IMR-90 (cell line): ENCODE data around the gene CHM. TPM values are rescaled to one million over a fixed set of nuclear protein-coding genes. Genes with fewer than 3 reads are reported as not detected.

ENCODE experiments used
- ATAC-seq: fragments of 200-7000 bp; cut with Tn5 transposase; 2 replicates; pipeline ENCODE4 v1.9.1; 2020; ENCODE audit warnings: low read depth, mild to moderate bottlenecking, moderate library complexity
- BruUV-seq: library from RNA; stranded (reverse); fragments of 400-500 nt; replicated peaks from 2 replicates; lab custom pipeline; 2021; lab: Mats Ljungman, UMichigan
- CTCF ChIA-PET: fragments of 300-600 bp; formaldehyde crosslinking; extraction: SDS; loops from one replicate; lab custom pipeline; 2021; ENCODE audit warnings: antibody characterized with exemption; lab: Yijun Ruan, JAX
- POLR2A ChIA-PET: fragments of 300-600 bp; sonication (Branson Sonifier 250); formaldehyde crosslinking; loops from one replicate; lab custom pipeline; 2022; ENCODE audit warnings: antibody characterized with exemption; ENCODE audit not compliant: unreplicated experiment; lab: Charles Lee
- DNase-seq: peaks from one replicate; pipeline ENCODE4 v3.0.0; 2013
- H2AFZ ChIP-seq: replicated peaks from 2 replicates; pipeline ENCODE3; 2013; ENCODE audit warnings: low read length, mild to moderate bottlenecking; ENCODE audit not compliant: poor library complexity
- H2AK5ac ChIP-seq: 2 replicates; pipeline ENCODE4 v1.6.1; 2013; ENCODE audit warnings: low read depth, low read length, inconsistent platforms
- H2AK9ac ChIP-seq: replicated peaks from 2 replicates; pipeline ENCODE3; 2013; ENCODE audit warnings: mild to moderate bottlenecking, low read depth, low read length, moderate library complexity; ENCODE audit not compliant: poor library complexity
- H2BK120ac ChIP-seq: 2 replicates; pipeline ENCODE4 v1.6.1; 2013; ENCODE audit warnings: low read depth, low read length, inconsistent platforms
- H2BK15ac ChIP-seq: 3 replicates; pipeline ENCODE4 v1.6.1; 2013; ENCODE audit warnings: low read depth, low read length, inconsistent platforms
- H2BK20ac ChIP-seq: 2 replicates; pipeline ENCODE4 v1.6.1; 2013; ENCODE audit warnings: low read depth, mild to moderate bottlenecking, inconsistent platforms, low read length, moderate library complexity
- H2BK5ac ChIP-seq: 2 replicates; pipeline ENCODE4 v1.6.1; 2013; ENCODE audit warnings: mild to moderate bottlenecking, low read depth, low read length, inconsistent platforms; ENCODE audit not compliant: poor library complexity, severe bottlenecking
- H3K14ac ChIP-seq: replicated peaks from 2 replicates; pipeline ENCODE4 v1.6.1; 2013; ENCODE audit warnings: low read depth, low read length, inconsistent platforms
- H3K18ac ChIP-seq: 2 replicates; pipeline ENCODE4 v1.6.1; 2013; ENCODE audit warnings: low read depth, low read length, control low read depth
- H3K23ac ChIP-seq: 2 replicates; pipeline ENCODE4 v1.6.1; 2013; ENCODE audit warnings: low read depth, low read length, inconsistent platforms
- H3K27ac ChIP-seq: 2 replicates; pipeline ENCODE4 v1.5.1; 2013; ENCODE audit warnings: mild to moderate bottlenecking, control low read depth, low read length; ENCODE audit not compliant: insufficient read depth
- H3K27me3 ChIP-seq: 2 replicates; pipeline ENCODE4 v1.6.1; 2013; ENCODE audit warnings: low read length; ENCODE audit not compliant: control insufficient read depth, insufficient read depth
- H3K36me3 ChIP-seq: 2 replicates; pipeline ENCODE4 v1.6.1; 2013; ENCODE audit warnings: low read length, mixed read lengths; ENCODE audit not compliant: control insufficient read depth, insufficient read depth
- H3K4ac ChIP-seq: 2 replicates; pipeline ENCODE4 v1.6.1; 2013; ENCODE audit warnings: low read depth, low read length, inconsistent platforms
- H3K4me1 ChIP-seq: 2 replicates; pipeline ENCODE4 v1.6.1; 2013; ENCODE audit warnings: low read length, mixed read lengths; ENCODE audit not compliant: control insufficient read depth, insufficient read depth
- H3K4me2 ChIP-seq: 2 replicates; pipeline ENCODE4 v1.6.1; 2013; ENCODE audit warnings: low read depth, mild to moderate bottlenecking, control low read depth, low read length, moderate library complexity
- H3K4me3 ChIP-seq: 2 replicates; pipeline ENCODE4 v1.5.1; 2013; ENCODE audit warnings: low read depth, mild to moderate bottlenecking, control low read depth, low read length, moderate library complexity; ENCODE audit not compliant: insufficient read depth
- H3K56ac ChIP-seq: 2 replicates; pipeline ENCODE4 v1.6.1; 2013; ENCODE audit warnings: low read length, inconsistent platforms; ENCODE audit not compliant: insufficient read depth; ENCODE audit errors: extremely low read depth
- H3K79me1 ChIP-seq, 2 experiments: 2 replicates each; pipeline ENCODE4 v1.6.1; 2013; ENCODE audit warnings: low read length in 2 of 2, inconsistent platforms in 1 of 2, low read depth in 1 of 2
- H3K9ac ChIP-seq: 2 replicates; pipeline ENCODE4 v1.6.1; 2013; ENCODE audit warnings: low read depth, low read length, control low read depth
- H3K9me1 ChIP-seq: 2 replicates; pipeline ENCODE4 v1.6.1; 2013; ENCODE audit warnings: low read length, inconsistent platforms; ENCODE audit not compliant: insufficient read depth
- H3K9me3 ChIP-seq: 2 replicates; pipeline ENCODE4 v1.6.1; 2013; ENCODE audit warnings: low read length; ENCODE audit not compliant: control insufficient read depth, insufficient read depth
- H4K20me1 ChIP-seq: 2 replicates; pipeline ENCODE4 v1.6.1; 2013; ENCODE audit warnings: low read length, inconsistent platforms; ENCODE audit not compliant: insufficient read depth
- H4K5ac ChIP-seq: 2 replicates; pipeline ENCODE4 v1.6.1; 2013; ENCODE audit warnings: mild to moderate bottlenecking, low read depth, low read length, control low read depth
- H4K8ac ChIP-seq, 2 experiments: 2 replicates each; pipeline ENCODE4 v1.6.1; 2013; ENCODE audit warnings: low read depth in 2 of 2, low read length in 2 of 2, control low read depth in 1 of 2, inconsistent platforms in 1 of 2
- H4K91ac ChIP-seq: 2 replicates; pipeline ENCODE4 v1.6.1; 2013; ENCODE audit warnings: low read depth, low read length, inconsistent platforms; ENCODE audit not compliant: insufficient read depth
- BHLHE40 ChIP-seq: fragments of 150-350 bp; IDR thresholded peaks from 2 replicates; pipeline ENCODE4 v1.6.1; 2016; ENCODE audit warnings: mild to moderate bottlenecking, low read depth, low read length
- CHD1 ChIP-seq: IDR thresholded peaks from 2 replicates; pipeline ENCODE4 v1.6.1; 2012; ENCODE audit warnings: low read depth, low read length, improper control_type of control experiment
- ELK1 ChIP-seq: fragments of 150-350 bp; IDR thresholded peaks from 2 replicates; pipeline ENCODE4 v1.6.1; 2016; ENCODE audit warnings: low read depth, mild to moderate bottlenecking, low read length, moderate library complexity, borderline replicate concordance
- MXI1 ChIP-seq: IDR thresholded peaks from 2 replicates; pipeline ENCODE4 v1.6.1; 2012; ENCODE audit warnings: low read depth, mild to moderate bottlenecking, low read length, moderate library complexity, borderline replicate concordance
- NFE2L2 ChIP-seq: fragments of 150-350 bp; IDR thresholded peaks from 2 replicates; pipeline ENCODE4 v1.6.1; 2016; ENCODE audit warnings: low read depth, mild to moderate bottlenecking, low read length
- POLR2A ChIP-seq: IDR thresholded peaks from 2 replicates; pipeline ENCODE4 v1.6.1; 2012; ENCODE audit warnings: mild to moderate bottlenecking, low read depth, low read length
- RAD21 ChIP-seq: IDR thresholded peaks from 2 replicates; pipeline ENCODE4 v1.6.1; 2012; ENCODE audit warnings: low read length, improper control_type of control experiment
- RCOR1 ChIP-seq: IDR thresholded peaks from 2 replicates; pipeline ENCODE4 v1.6.1; 2012; ENCODE audit warnings: mild to moderate bottlenecking, low read length, improper control_type of control experiment; ENCODE audit not compliant: insufficient replicate concordance
- RFX5 ChIP-seq: IDR thresholded peaks from 2 replicates; pipeline ENCODE4 v1.8.0; 2012; ENCODE audit warnings: low read depth, mild to moderate bottlenecking, low read length, moderate library complexity
- SMC3 ChIP-seq: fragments of 150-350 bp; IDR thresholded peaks from 2 replicates; pipeline ENCODE4 v1.6.1; 2016; ENCODE audit warnings: low read depth, mild to moderate bottlenecking, antibody characterized with exemption, low read length, moderate library complexity
- WGBS, 2 experiments: methylation state at CpG; one replicate each; pipeline versions ENCODE4 v1.1.5 to v1.1.7; 2013; ENCODE audit warnings: missing lambda C conversion rate in 2 of 2; ENCODE audit not compliant: insufficient read length in 1 of 2; ENCODE audit errors: extremely low coverage in 2 of 2; 5-methylcytosine and 5-hydroxymethylcytosine counted together
- dilution Hi-C: fragments of 300-500 bp; cut with HindIII; formaldehyde crosslinking; loops from one replicate; pipeline ENCODE4 v1.14.3; 2018; ENCODE audit warnings: low sequenced_read_pairs; ENCODE audit not compliant: unreplicated experiment
- in situ Hi-C: fragments of 300-500 bp; cut with MboI; formaldehyde crosslinking; loops from 3 replicates; pipeline ENCODE4 v1.14.3; 2019; ENCODE audit warnings: low sequenced_read_pairs, inconsistent platforms, mixed read lengths
- intact Hi-C: fragments of 100-400 bp; cut with micrococcal nuclease; formaldehyde crosslinking; loops from 2 replicates; pipeline ENCODE4 v1.10.0; 2022
- polyA plus RNA-seq, 3 experiments: library from polyadenylated mRNA; depleted of rRNA; stranded (reverse); fragments of >200 nt; gene quantifications; 2 replicates each; pipeline ENCODE4 v1.2.3, GENCODE V29; 2012; ENCODE audit warnings: low replicate concordance in 1 of 3
- total RNA-seq: library from RNA; depleted of rRNA; stranded (reverse); fragments of >200 nt; gene quantifications from 2 replicates; pipeline ENCODE4 v1.2.3, GENCODE V29; 2012
- TF ChIP-seq, protein P1 (sequence below): conservative IDR thresholded peaks from 2 replicates; pipeline ENCODE4 v1.5.1; 2012; ENCODE audit warnings: mild to moderate bottlenecking, low read depth, low read length, improper control_type of control experiment
- TF ChIP-seq, protein P2 (sequence below): fragments of 150-350 bp; IDR thresholded peaks from 2 replicates; pipeline ENCODE4 v1.6.1; 2017; ENCODE audit warnings: mild to moderate bottlenecking, antibody characterized with exemption, low read length, low read depth

Gene CHM
- total and polyA plus RNA-seq, 2 of the 4 experiments (the other 2 are of a cell fraction), result 11.9 to 21.7 TPM

DNA sequence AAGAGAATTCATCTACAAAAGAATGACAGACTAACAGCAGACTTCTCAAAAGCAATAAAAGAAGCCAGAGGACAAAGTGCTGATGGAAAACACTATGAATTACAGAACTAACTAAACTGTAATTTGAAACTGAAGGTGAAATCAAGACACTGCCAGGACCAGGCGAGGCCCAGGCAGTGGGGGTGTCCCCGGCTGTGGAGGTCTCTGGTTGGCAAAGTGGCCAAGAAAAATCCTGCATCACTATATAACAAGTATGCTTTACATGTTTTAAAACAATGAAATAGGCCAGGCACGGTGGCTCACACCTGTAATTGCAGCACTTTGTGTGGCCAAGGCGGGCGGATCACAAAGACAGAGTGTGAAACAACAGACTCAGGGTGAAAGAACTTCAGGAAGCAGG, 32.9 kb downstream of the CHM start:
- Histone ChIP-seq H4K8ac (no peak overlapping the region), H2BK5ac (no peak overlapping the region), H3K9me3 (no peaks in the 10 kb centered on the region), H2BK20ac (no peak overlapping the region), H3K56ac (no peak overlapping the region), H3K79me1 (0 out of 4 replicates have a peak, but pooled peaks cover 0 to 3% of the 10 kb centered on the region in 2 experiments), H2AK5ac (no peak overlapping the region), H3K4me3 (no peak overlapping the region), H2AK9ac (no peak overlapping the region), H3K36me3 (no peaks in the 10 kb centered on the region), H3K9me1 (no peaks in the 10 kb centered on the region), H4K91ac (no peak overlapping the region), H3K27ac (no peak overlapping the region), H2BK120ac (no peak overlapping the region), H2BK15ac (no peak overlapping the region), H3K27me3 (no peaks in the 10 kb centered on the region), H4K5ac (no peak overlapping the region), H3K4me1 (no peaks in the 10 kb centered on the region), H3K4ac (no peak overlapping the region), H3K9ac (no peak overlapping the region), H3K14ac (no peak overlapping the region), H4K20me1 (no peaks in the 10 kb centered on the region), H3K4me2 (no peak overlapping the region), H2AFZ (no peak overlapping the region), H3K23ac (no peak overlapping the region), H3K18ac (no peak overlapping the region)
- intact Hi-C loops (no loop called here), dilution Hi-C loops (no loop called here), in situ Hi-C loops (no loop called here)
- TF ChIP-seq POLR2A (no peak), RCOR1 (no peak), CHD1 (no peak), ELK1 (no peak), SMC3 (no peak), BHLHE40 (no peak), RAD21 (no peak), NFE2L2 (no peak), MXI1 (no peak), RFX5 (no peak)
- TF ChIP-seq, protein P1, sequence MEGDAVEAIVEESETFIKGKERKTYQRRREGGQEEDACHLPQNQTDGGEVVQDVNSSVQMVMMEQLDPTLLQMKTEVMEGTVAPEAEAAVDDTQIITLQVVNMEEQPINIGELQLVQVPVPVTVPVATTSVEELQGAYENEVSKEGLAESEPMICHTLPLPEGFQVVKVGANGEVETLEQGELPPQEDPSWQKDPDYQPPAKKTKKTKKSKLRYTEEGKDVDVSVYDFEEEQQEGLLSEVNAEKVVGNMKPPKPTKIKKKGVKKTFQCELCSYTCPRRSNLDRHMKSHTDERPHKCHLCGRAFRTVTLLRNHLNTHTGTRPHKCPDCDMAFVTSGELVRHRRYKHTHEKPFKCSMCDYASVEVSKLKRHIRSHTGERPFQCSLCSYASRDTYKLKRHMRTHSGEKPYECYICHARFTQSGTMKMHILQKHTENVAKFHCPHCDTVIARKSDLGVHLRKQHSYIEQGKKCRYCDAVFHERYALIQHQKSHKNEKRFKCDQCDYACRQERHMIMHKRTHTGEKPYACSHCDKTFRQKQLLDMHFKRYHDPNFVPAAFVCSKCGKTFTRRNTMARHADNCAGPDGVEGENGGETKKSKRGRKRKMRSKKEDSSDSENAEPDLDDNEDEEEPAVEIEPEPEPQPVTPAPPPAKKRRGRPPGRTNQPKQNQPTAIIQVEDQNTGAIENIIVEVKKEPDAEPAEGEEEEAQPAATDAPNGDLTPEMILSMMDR, result no peak
- TF ChIP-seq, protein P2, sequence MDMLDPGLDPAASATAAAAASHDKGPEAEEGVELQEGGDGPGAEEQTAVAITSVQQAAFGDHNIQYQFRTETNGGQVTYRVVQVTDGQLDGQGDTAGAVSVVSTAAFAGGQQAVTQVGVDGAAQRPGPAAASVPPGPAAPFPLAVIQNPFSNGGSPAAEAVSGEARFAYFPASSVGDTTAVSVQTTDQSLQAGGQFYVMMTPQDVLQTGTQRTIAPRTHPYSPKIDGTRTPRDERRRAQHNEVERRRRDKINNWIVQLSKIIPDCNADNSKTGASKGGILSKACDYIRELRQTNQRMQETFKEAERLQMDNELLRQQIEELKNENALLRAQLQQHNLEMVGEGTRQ, result no peak
- ChIA-PET CTCF (interaction anchor here (0.6 kb wide), 1 partner anchor 333 kb away, joined by 3 read pairs; no protein-coding TSS in a partner anchor), POLR2A (no interaction called here)
- WGBS, 2 experiments, result 48% methylated on average over 3 of the region's 5 CpGs; no CpG with 5 or more reads in 1 of the 2 experiments
- DNase-seq, result no peak
- BruUV-seq, result no TSS peak
- no peak for ATAC-seq
